ENCODE measurements around the gene LMX1B.
"Not testable (repeated sequence)": the region's sequence is repeated elsewhere in the genome, so short reads cannot be mapped to it uniquely, and the experiment has no call there.

The LMX1B gene

DNA sequence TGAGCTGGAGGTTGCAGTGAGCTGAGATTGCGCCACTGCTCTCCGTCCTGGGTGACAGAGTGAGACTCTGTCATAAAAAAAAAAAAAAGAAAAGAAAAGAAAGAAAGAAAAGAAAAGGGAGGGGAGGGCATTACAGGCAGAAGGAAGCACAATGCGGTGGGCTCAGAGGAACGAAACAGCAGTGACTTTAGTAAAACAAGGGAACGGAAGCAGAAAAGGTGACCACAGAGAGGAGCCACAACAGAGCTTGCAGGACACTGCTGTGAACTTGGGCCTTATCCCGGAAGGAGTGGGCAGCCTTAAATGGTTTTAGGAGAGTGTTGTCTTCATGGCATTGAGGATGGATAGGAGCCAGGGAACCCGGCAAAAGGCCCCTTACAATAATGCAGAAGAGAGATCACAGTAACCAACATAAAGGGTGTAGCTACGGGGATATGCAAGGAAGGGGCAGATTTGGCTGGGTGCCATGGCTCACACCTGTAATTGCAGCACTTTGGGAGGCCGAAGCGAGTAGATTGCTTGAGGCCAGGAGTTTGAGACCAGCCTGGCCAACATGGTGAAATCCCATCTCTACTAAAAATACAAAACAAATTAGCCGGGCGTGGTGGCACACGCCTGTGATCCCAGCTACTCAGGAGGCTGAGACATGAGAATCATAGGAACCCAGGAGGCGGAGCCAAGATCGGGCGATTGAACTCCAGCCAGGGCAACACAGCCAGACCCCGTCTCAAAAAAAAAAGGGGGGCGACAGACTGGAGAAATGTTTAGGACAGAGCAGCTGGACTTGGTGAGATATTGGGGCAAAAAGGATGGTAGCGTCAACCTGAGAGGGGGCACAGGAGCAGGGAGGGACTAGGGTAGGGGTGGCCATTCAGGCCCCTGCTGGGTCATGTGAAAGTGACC, 107.2 kb downstream of the LMX1B start:
- DNase-seq: no peak

DNA sequence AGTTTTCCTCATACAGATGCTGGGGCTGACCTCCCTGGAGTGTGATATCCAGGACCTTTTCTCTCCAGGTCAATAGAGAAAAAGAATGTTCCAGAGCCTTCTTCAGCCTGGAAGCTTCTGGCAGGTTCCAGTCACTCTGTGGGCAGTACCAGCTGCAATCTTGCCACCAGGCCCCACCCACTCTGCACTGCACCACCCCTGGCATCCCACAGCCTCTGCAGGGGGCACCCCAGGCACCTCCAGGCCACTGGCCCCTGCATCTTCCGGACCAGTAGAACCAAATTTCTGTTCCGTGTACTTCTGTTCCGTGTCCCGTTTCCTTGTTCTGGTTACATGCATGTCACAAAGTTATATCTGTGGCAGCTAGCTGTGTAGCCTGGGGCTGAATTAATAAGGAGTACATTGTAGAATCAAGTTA, 107.8 kb downstream of the LMX1B start:
- peak in 1 of 2 experiments; percentile 24 for DNase-seq

DNA sequence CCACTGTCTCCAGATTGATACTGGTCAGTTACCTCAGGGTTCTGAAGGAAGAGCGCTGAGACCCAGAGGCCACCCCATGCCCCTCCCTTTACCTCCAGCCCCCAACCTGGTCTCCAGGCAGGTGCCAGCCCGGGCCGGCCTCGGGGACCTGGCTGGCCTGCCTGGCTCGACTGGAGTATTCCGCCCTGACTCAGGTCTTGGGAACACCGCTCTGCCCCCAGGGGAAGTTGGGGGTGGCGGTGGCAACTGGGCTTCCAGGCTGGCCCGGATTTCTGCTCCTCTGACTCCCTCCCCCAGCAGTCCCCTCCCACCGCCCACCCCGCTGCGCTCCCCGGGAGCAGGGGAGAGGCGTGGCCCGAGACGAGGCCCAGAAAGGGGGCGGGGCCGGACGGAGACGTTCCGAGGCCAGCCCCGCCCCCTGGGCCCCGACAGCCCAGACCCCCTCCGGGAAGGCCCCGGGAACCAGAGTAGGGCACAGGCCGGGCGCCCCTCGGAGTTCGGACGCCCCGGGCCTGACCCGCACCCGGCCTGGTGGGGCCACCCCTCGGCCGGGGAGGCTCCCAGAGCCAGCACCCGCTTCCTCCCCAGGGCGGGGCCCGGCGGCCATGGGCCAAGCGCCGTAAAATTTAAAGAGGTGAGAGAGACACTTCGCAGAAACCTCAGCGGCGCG, 108.7 kb downstream of the LMX1B start:
- peak; percentile 92 to 94 for DNase-seq

DNA sequence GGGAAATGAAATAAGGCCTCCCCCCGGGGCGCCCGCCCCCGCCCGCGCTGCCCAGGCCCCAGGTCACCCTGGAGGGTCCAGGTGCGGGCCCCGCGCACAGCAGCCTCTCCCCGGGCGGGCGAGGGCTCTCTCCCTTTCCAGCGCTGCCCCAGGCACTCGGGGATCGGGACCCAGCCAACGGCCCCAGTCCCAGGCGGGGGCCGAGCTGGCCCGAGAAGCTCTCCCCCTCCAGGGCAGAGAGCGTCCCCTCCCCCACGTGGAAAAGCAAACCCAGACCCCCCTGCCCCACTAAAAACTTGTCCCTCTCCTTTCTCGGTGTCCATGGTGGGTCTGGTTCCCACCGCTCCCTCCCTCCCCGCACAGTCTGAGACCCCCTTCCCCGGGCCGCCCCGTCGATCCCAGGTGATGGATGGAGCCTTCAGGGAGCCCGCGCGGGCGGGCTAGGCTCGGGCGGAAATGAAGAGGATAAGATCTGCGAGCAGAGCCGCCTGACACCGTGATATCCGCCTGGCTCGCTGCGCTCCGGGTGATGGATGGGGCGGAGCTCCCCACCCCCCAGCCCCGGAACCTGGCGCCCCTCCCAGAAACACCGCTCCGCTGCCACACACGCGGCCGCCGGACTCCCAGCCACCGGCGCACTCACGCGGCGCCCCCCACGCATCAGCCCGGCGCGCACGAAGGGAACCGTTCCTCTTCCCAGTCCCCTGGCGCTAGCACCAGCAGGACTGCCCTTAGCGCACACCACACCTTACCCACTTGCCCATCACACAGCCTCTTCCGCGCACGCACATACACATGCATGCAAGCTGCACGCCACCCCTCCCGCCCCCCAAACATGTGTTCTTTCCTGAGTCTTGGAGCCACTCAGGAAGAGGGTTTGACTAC, 109.4 kb downstream of the LMX1B start:
- DNase-seq: peak; percentile 72 to 76

DNA sequence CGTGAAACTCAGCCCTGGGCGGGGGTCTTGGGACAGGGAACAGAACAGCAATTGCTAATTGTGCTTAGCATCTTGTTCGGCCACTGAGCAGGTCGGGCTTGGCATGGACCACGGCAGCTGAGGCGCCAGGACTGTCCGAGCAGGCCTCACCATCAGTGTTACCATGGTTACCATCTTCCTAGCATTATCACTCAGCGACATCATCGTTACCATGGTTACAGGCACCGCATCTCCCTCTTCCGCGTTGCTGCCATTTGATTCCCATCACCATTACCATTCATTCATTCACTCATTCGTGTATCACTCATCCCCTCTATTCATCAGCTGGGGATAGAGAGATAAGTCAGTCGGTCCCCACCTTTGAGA, 110.1 kb downstream of the LMX1B start:
- no peak for DNase-seq

DNA sequence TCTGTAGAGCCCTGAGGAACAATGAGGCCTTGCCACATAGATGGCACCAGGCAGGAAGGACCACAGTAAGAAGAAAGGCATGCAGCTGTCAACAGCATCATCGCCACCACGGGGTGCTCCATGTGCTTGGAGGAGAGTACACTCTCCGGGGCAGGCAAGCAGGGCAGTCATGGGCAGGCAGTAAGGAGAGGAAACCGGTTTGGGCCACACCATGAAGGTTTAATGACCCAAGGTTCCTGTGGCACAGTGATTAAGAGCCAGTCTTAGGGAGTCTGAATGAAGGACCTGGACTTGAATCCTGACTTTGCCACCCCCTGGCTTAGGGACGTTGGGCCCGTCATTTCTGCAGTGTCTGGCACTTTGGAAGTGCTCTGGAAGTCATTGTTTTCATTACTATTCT, 110.5 kb downstream of the LMX1B start:
- DNase-seq: no peak

DNA sequence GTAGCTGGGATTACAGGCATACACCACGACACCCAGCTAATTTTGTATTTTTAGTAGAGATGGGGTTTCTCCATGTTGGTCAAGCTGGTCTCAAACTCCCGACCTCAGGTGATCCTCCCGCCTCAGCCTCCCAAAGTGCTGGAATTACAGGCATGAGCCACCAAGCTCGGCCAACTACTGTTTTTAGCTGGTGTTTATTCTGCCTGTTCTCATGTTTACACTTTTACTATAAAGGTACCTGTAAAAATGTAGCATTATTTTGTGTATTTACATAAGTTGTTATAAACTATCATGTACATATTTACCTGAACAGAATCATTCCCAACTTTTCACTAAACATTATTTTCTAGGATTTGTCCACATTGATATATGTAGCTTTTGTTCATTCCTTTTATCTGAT, 111.8 kb downstream of the LMX1B start:
- DNase-seq: not testable (repeated sequence)

DNA sequence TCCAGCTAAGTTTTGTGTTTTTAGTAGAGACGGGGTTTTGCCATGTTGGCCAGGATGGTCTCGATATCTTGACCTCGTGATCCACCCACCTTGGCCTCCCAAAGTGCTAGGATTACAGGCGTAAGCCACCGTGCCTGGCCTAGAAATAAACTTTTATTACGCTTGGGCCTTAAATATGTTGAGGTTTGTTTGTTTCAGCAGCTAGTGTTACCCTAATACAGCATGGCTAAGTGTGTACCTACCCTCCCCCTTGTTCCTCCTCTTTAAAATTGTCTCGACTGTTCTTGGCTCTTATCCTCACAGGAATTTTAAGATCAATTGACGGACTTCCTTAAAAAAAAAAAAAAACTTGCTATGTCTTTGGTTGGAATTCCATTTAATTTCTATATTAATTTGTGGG, 114.5 kb downstream of the LMX1B start:
- not testable (repeated sequence) for DNase-seq

DNA sequence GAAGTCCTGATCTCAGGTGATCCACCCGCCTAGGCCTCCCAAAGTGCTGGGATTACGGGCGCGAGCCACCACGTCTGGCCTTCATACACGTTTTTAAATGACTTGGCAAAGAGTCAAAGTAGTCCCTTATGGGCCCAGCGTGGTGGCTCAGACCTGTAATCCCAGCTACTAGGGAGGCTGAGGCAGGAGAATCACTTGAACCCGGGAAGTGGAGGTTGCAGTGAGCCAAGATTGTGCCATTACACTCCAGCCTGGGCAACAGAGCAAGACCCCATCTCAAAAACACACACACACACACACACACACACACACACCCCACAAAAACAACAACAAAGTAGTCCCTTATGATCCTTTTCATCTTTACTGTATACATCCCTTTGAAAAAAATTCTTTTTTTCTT, 116.9 kb downstream of the LMX1B start:
- not testable (repeated sequence) for DNase-seq

DNA sequence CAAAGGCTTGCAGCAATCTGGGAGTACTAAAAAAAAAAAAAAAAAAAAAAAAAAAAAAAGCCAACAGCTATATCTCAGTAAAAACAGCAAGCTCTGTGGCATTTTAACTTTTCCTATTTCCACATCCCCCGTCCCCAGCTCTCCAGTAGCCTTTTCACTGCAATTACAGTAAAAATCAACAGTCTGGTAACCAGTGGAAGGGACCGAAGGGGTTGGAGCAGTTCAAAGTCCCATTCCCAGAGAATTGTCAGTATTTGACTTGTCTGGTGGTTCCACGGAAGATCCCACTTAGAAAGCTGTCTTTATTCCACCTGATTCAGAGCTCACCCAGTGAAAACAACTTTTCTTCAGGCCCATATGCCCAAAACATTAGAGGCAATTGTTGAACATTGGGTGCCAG, 119.3 kb downstream of the LMX1B start:
- DNase-seq: no peak

DNA sequence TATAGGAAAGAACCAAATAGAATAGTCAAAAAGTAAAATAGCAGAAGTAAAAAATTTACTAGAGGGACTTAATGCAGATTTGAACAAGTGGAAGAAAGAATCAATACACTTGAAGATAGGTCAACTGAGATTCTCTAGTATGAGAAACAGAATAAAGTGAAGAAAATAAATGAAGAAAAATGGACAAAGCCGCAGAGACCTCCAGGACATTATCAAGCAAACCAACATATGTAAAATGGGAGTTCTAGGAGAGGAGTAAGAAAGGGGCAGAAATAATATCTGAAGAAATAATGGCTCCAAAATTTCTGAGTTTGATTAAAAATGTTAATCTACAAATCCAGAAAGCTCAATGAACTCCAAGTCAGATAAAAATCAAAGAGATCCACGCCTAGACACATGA, 121.1 kb downstream of the LMX1B start:
- no peak for DNase-seq

DNA sequence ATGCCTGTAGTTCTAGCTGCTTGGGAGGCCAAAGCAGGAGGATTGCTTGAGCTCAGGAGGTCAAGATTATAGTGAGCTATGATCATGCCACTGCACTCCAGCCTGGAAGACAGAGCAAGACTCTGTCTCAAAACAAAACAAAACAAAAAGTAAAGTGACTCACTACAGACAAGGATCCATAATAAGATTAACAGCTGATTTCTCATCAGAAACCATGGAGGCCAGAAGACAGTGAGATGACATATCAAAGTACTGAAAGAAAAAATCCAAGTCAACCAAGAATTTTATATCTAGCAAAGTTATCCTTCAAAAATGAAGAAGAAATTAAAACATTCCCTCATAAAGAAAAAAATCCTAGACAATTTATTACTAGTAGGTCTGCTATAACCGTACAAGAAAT, 121.8 kb downstream of the LMX1B start:
- no peak for DNase-seq

DNA sequence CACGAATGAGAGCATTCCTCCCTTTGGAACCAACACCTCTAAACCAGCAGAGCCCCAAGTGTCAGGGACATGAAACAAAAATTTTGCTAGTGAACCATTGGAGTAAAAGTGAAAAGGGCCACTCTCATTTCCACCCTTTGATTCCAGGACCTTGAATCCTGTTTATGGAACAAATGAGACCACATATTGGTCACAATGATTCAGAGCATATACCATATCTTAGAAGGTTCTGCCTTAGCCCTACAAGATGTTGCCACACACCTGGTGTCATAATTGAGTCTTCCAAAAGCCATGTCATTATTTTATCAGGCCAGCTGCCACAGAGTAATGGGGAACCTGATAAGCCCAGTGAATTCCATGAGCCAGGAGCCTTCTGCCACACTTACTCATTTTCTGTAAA, 124.8 kb downstream of the LMX1B start:
- no peak for DNase-seq

DNA sequence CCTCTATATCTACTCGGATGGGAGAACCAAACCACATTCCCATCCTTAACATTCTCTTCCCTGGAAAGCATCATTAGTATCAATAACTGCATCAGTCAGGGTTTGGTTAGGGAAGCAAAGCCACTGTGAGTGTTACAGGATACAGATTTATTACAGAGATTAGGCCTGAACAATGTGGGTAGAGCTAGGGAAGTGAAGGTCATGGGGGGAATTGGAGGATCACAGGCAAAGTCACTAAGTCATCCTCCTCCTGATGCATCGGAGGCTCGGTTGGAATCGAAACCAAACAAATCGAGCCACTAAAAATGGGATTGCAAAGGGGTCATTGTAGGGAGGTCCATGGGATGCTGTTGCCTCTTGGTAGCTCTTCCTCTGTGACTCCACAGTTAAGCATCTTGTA, 129.3 kb downstream of the LMX1B start:
- DNase-seq: no peak

DNA sequence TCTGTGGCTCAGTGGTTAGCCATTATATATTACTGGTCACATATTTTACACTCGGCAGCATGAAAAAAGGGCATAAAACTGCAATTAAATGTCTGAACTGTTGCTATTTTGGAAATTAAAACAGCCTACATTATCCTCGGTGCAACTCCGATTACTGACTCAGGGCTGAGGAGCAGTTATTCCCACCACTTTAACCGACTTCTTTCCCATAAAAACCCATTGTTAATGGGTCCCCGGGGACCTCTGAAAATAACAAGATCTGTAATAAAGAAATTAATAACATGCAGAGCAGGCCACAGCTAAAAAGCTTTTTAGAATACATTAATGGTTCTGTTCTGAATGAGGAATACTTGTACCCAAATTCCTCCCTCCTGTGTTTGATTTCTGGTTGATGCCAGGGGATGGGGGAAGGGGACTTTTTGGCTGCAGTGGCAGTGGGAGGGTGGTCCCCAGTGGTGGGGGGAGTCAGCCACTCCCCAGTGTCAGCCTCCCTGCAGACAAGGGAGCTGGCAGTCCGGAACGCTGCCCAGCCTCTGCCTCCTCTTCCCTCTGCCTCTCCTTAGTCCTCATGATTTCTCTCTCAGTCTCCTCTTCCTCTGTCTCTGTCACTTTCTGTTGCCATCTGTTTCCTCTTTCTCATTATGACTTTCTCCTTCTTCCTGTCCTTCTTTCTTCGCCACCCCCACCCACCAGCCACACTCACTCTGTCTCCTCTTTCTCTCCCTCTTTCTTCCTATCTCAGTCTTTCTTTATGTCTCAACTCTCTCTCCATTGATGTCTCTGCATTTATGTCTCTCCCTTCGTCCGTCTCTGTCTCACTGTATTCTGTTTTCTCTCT, 132.1 kb downstream of the LMX1B start:
- DNase-seq: no peak
